HepG2 (cell line): ENCODE measurements around the gene MYO19. TPM values are rescaled to one million over a fixed set of nuclear protein-coding genes. Genes with fewer than 3 reads are reported as not detected.

ENCODE experiments used
- AHDC1 ChIP-seq: sonication (generic); formaldehyde crosslinking; IDR thresholded peaks from 2 replicates; pipeline ENCODE4 v1.5.1; 2020; ENCODE audit warnings: mild to moderate bottlenecking, missing genetic modification reagents, borderline replicate concordance
- GABPB1 ChIP-seq: IDR thresholded peaks from 2 replicates; pipeline ENCODE4 v1.6.1; 2016; ENCODE audit warnings: mild to moderate bottlenecking, missing genetic modification reagents, moderate library complexity, missing compliant biosample characterization
- GMEB2 ChIP-seq: IDR thresholded peaks from 2 replicates; pipeline ENCODE4 v1.6.1; 2016; ENCODE audit warnings: missing biosample characterization, missing genetic modification reagents, low read depth
- IKZF1 ChIP-seq: fragments of 450-650 bp; IDR thresholded peaks from 2 replicates; pipeline ENCODE4 v1.7.1; 2016
- SALL2 ChIP-seq: sonication (generic); formaldehyde crosslinking; IDR thresholded peaks from 2 replicates; pipeline ENCODE4 v1.8.1; 2023; ENCODE audit warnings: mild to moderate bottlenecking, missing genetic modification reagents, inconsistent platforms
- SAP130 ChIP-seq: IDR thresholded peaks from 2 replicates; pipeline ENCODE4 v1.6.1; 2016; ENCODE audit warnings: low read depth
- ZFP36L1 ChIP-seq: sonication (generic); formaldehyde crosslinking; IDR thresholded peaks from 2 replicates; pipeline ENCODE4 v1.8.0; 2022; ENCODE audit warnings: mild to moderate bottlenecking, missing genetic modification reagents, moderate library complexity
- ZNF331 ChIP-seq: sonication (generic); formaldehyde crosslinking; IDR thresholded peaks from 2 replicates; pipeline ENCODE4 v1.4.0; 2020; ENCODE audit warnings: missing genetic modification reagents
- ZNF407 ChIP-seq: sonication (generic); formaldehyde crosslinking; IDR thresholded peaks from one replicate; pipeline ENCODE4 v1.5.1; 2020; ENCODE audit warnings: mild to moderate bottlenecking, missing genetic modification reagents; ENCODE audit errors: not compliant biosample characterization
- ZNF782 ChIP-seq: sonication (generic); formaldehyde crosslinking; IDR thresholded peaks from 2 replicates; pipeline ENCODE4 v1.4.0; 2020; ENCODE audit warnings: missing genetic modification reagents, mild to moderate bottlenecking, borderline replicate concordance
- ZNF83 ChIP-seq: sonication (generic); formaldehyde crosslinking; IDR thresholded peaks from 2 replicates; pipeline ENCODE4 v1.4.0; 2020; ENCODE audit warnings: missing genetic modification reagents, mild to moderate bottlenecking, borderline replicate concordance
- polyA plus RNA-seq, 8 experiments: library from polyadenylated mRNA; depleted of rRNA in 3 of 8; stranded (reverse) in 7 of 8; unstranded in 1 of 8; fragments of >200 nt; fragmentation: Illumina TruSeq in 4 of 8; extraction: Trizol in 4 of 8; gene quantifications; 2 replicates each; pipeline versions ENCODE4 v1.2.1 to v1.2.3, GENCODE V29; 2011 to 2016; ENCODE audit warnings: low read depth in 4 of 8, missing spikeins in 1 of 8, mixed read lengths in 1 of 8; ENCODE audit not compliant: insufficient read depth in 1 of 8
- total RNA-seq, 5 experiments: library from RNA; depleted of rRNA; stranded (reverse); fragments of >200 nt; fragmentation: Illumina TruSeq; extraction: Trizol; gene quantifications; 2 replicates each; pipeline ENCODE4 v1.2.3, GENCODE V29; 2016; ENCODE audit warnings: low read depth in 1 of 5

Gene MYO19
- total and polyA plus RNA-seq, 2 of the 13 experiments (the other 11 are each of a cell fraction or from before 2014, with no cell fraction given): 75.7 to 82.3 TPM

GRCh38 chr17:36534840-36535668 lies at the start of gene MYO19, which contains the start of gene PIGW (continued):
- TF ChIP-seq ZNF407 (CRISPR knock-in tag): no peak
- peak; percentile 43; the same call in 1 of the 2 replicates for TF ChIP-seq ZFP36L1 (CRISPR knock-in tag)
- no peak for TF ChIP-seq ZNF331
- peak; percentile 98 for TF ChIP-seq GABPB1 (CRISPR knock-in tag)
- TF ChIP-seq AHDC1 (CRISPR knock-in tag): peak; percentile 61; the same call in 1 of the 2 replicates
- TF ChIP-seq SALL2: peak; percentile 85
- peak; percentile 83; the same call in 1 of the 2 replicates for TF ChIP-seq ZNF782 (CRISPR knock-in tag)
- TF ChIP-seq SAP130: peak; percentile 84
- no peak for TF ChIP-seq GMEB2 (CRISPR knock-in tag)
- no peak; the same call in 1 of the 2 replicates for TF ChIP-seq ZNF83
- no peak for TF ChIP-seq IKZF1
